CD4-positive, alpha-beta T cell (primary cell): ENCODE data around the gene LRTM1. TPM values are rescaled to one million over a fixed set of nuclear protein-coding genes. Genes with fewer than 3 reads are reported as not detected.

Experiments
- ATAC-seq: fragments of 200-7000 bp; cut with Tn5 transposase; one replicate; pipeline ENCODE4 v1.10.0; 2022; ENCODE audit warnings: mild to moderate bottlenecking; ENCODE audit not compliant: poor library complexity
- CTCF ChIA-PET: fragments of 350-600 bp; sonication (Branson Sonifier 250); formaldehyde crosslinking; loops from one replicate; lab custom pipeline; 2021; ENCODE audit warnings: antibody characterized with exemption, inconsistent platforms; lab: Charles Lee
- POLR2A ChIA-PET: fragments of 350-600 bp; sonication (Branson Sonifier 250); formaldehyde crosslinking; loops from one replicate; lab custom pipeline; 2021; ENCODE audit warnings: antibody characterized with exemption, inconsistent platforms; lab: Charles Lee
- DNase-seq, 14 experiments: peaks; one replicate each; pipeline ENCODE4 v3.0.0-alpha.2; 2013 to 2020; ENCODE audit warnings: mixed read lengths in 2 of 14
- H3K27ac ChIP-seq, 2 donors: one replicate each; pipeline versions ENCODE4 v1.5.1 to v1.7.0; 2013; ENCODE audit warnings: low read length in 2 of 2, low read depth in 1 of 2, mild to moderate bottlenecking in 1 of 2
- H3K27me3 ChIP-seq, 2 experiments: 1 replicate in 1 of 2; 2 replicates in 1 of 2; pipeline versions ENCODE4 v1.6.1 to v1.7.0; 2013; ENCODE audit warnings: low read length in 2 of 2, control low read depth in 1 of 2, mild to moderate bottlenecking in 1 of 2, moderate library complexity in 1 of 2; ENCODE audit not compliant: insufficient read depth in 2 of 2, control insufficient read depth in 1 of 2
- H3K36me3 ChIP-seq: one replicate; pipeline ENCODE4 v1.6.1; 2013; ENCODE audit warnings: low read length, control low read depth; ENCODE audit not compliant: insufficient read depth
- H3K4me1 ChIP-seq: one replicate; pipeline ENCODE4 v1.6.1; 2013; ENCODE audit warnings: low read length, control low read depth; ENCODE audit not compliant: insufficient read depth
- H3K4me3 ChIP-seq: one replicate; pipeline ENCODE4 v1.5.1; 2013; ENCODE audit warnings: mild to moderate bottlenecking, low read length, moderate library complexity
- H3K9me3 ChIP-seq, 2 experiments: 1 replicate in 1 of 2; 2 replicates in 1 of 2; pipeline versions ENCODE4 v1.6.1 to v1.7.0; 2013; ENCODE audit warnings: low read length in 2 of 2, mild to moderate bottlenecking in 2 of 2, control low read depth in 1 of 2, moderate library complexity in 1 of 2; ENCODE audit not compliant: control insufficient read depth in 1 of 2, insufficient read depth in 1 of 2
- H3K27ac Mint-ChIP-seq: one replicate; pipeline ENCODE4 v1.8.0; 2020; ENCODE audit warnings: mixed read lengths
- H3K27me3 Mint-ChIP-seq: one replicate; pipeline ENCODE4 v1.8.0; 2021; ENCODE audit warnings: mixed read lengths
- H3K36me3 Mint-ChIP-seq: one replicate; pipeline ENCODE4 v1.8.0; 2021; ENCODE audit warnings: low read depth, mixed read lengths
- H3K4me1 Mint-ChIP-seq: one replicate; pipeline ENCODE4 v1.8.0; 2021; ENCODE audit warnings: low read depth, mixed read lengths
- H3K4me3 Mint-ChIP-seq: one replicate; pipeline ENCODE4 v1.8.0; 2020; ENCODE audit warnings: mild to moderate bottlenecking, mixed read lengths
- H3K9me3 Mint-ChIP-seq: one replicate; pipeline ENCODE4 v1.8.0; 2020; ENCODE audit warnings: mixed read lengths
- CTCF ChIP-seq: fragments of 200-600 bp; IDR thresholded peaks from one replicate; pipeline ENCODE4 v1.8.0; 2022; ENCODE audit warnings: antibody characterized with exemption, mild to moderate bottlenecking
- intact Hi-C, 2 experiments: fragments of 100-400 bp; cut with DNase I in 1 of 2; cut with micrococcal nuclease in 1 of 2; formaldehyde crosslinking; loops; one replicate each; pipeline versions ENCODE4 v1.15.1 to v1.9.0; 2023 to 2025; cut with DNase I, micrococcal nuclease
- total RNA-seq, 174 experiments: library from RNA in 2 of 174; stranded (reverse) in 2 of 174; gene quantifications; one replicate each; pipeline ENCODE4 v1.2.3 and lab custom pipeline; 2021 to 2026

The LRTM1 gene
- total RNA-seq, 2 experiments from 2014 or later: not detected

- no peak for DNase-seq
- peaks cover 0 to 12% of the 10 kb centered on the region in 2 experiments for H3K9me3 ChIP-seq
- ATAC-seq: no peak
- no peaks in the 10 kb centered on the region for H3K36me3 Mint-ChIP-seq
- no peaks in the 10 kb centered on the region for H3K4me1 Mint-ChIP-seq
- H3K4me1 ChIP-seq: no peaks in the 10 kb centered on the region
- no peaks in the 10 kb centered on the region for H3K27me3 ChIP-seq
- no peak overlapping the region for H3K4me3 Mint-ChIP-seq
- no peaks in the 10 kb centered on the region for H3K36me3 ChIP-seq
- no peak overlapping the region for H3K27ac ChIP-seq
- H3K4me3 ChIP-seq: no peak overlapping the region
- intact Hi-C loops: no loop called here
- ChIA-PET CTCF (no interaction called here), POLR2A (no interaction called here)
- H3K27ac Mint-ChIP-seq: no peak overlapping the region
- no peaks in the 10 kb centered on the region for H3K27me3 Mint-ChIP-seq
- TF ChIP-seq CTCF: no peak
- H3K9me3 Mint-ChIP-seq: no peaks in the 10 kb centered on the region
Measured at GRCh38 chr3:54870423-54870822, 57.4 kb downstream of the LRTM1 start.
